Activated CD4-positive, alpha-beta T cell treated with anti-CD3 and anti-CD28 coated beads for 4 hours (primary cell): Measurements from ENCODE around the gene ACOXL.

Source experiments
- DNase-seq, 2 donors: peaks; one replicate each; pipeline ENCODE4 v3.0.0-alpha.2; 2020

ACOXL gene

GRCh38 chr2:111121028-111121827, 388.9 kb downstream of the ACOXL start:
- peak; percentile 35 to 49 for DNase-seq

GRCh38 chr2:111121828-111122630, 389.7 kb downstream of the ACOXL start:
- DNase-seq, result peak; percentile 69

GRCh38 chr2:111122631-111123421, 390.5 kb downstream of the ACOXL start:
- peak; percentile 21 to 28 for DNase-seq

DNA sequence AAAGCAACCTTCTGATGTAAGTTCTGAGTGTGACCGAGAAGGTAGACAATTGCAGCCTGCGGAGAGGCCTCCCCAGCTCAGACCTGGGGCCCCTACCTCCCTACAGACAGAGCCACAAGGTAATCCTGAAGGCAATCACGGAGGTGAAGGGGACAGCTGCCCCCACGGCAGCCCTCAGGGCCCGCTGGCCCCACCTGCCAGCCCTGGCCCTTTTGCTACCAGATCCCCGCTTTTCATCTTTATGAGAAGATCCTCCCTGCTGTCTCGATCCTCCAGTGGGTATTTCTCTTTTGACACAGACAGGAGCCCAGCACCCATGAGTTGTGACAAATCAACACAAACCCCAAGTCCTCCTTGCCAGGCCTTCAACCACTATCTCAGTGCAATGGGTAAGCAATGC, 391.4 kb downstream of the ACOXL start:
- DNase-seq, result no peak

DNA sequence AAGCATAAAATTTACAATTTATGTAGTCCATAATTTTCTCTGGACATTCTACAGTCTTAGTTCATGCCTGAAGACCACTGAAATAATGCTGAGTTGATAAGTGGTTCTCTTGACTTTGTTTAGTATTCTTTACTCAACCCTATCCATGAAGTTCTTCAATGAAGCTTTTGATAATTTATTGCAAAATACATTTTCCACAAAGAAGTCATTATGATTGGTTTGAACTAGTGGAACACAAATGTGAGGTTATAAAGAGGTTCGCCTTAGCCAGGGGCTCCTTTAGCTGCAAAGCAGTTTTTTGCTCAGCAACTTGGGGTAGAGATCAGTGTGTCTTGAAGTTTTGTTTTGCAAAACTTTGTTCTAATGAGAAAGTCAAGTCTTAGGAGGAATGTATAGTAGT, 394.2 kb downstream of the ACOXL start:
- DNase-seq, result no peak

GRCh38 chr2:111127351-111127750, 395.0 kb downstream of the ACOXL start:
- DNase-seq, result no peak

- no peak for DNase-seq
These were observed 395.7 kb downstream of the ACOXL start for GRCh38 chr2:111128096-111128495.

GRCh38 chr2:111133603-111134002, 401.2 kb downstream of the ACOXL start:
- DNase-seq, result no peak

- DNase-seq, result no peak
These were observed 401.7 kb downstream of the ACOXL start for GRCh38 chr2:111134055-111134454.

DNA sequence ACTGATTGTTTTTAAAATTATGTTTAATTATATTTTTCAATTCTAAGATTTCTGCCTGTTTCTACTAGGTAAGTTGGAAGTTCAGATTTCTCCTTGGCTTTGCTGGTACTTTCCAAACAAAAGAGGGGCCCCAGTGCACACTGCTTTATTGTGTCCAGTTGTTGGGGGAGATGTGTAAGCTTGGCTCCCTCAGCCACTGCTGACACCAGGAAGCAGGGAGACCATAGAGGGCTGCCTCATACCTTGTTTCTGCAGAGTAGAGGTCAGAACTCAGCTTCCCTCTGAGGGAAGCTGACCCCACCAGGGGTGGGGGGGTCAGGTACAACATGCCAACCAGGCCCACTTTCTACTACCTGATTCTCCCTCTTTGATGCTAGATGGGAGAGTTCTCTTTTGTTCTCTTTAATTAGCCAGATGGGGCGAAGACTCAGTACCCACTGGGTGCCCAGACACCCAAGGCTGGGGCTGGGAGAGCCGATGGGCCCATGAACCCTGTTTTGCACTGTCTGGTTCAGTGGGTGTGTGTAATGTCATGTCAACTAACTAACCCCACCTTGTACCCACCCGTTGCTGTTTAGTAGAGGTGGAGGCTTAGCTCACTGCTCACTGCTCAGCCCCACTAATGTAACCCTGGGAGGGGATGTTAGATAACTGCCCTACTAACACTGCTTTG, 403.0 kb downstream of the ACOXL start:
- DNase-seq, result no peak

- DNase-seq, result no peak
These were observed 403.5 kb downstream of the ACOXL start for GRCh38 chr2:111135910-111136297.

- DNase-seq, result no peak
These were observed 406.5 kb downstream of the ACOXL start for GRCh38 chr2:111138839-111139238.

DNA sequence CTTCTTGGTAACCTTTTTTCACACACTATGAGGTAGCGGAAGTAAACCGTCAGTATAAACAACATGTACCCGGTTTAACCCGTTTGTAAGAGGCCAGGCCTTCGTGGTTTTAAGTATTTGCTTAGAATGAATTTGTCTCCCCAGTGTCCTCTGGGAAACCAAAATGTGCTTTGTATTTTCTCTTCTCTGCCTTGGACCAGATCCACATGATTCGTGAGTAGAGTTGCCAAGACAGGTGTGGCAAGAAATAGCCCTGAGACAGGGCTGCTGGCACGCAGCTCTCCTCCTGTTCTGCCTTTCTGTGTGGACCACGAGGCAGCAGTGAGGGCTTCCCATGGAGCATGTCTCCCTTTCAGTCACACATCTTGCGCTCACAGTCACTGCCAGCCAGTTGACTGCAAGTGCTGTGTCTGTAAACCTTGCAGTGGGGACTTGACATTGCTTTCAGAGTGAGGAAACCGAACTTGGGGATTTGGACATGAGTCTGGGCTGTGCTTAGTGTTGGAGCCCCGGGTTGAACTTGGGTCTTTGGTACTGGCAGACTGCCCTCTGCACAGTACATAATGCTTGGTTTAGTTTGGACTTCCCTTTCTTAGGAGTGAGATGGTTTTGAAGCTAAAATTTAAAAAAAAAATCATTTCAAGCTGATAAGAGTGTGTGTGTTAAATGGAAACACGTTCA, 407.4 kb downstream of the ACOXL start:
- no peak for DNase-seq

- DNase-seq, result no peak
These were observed 408.4 kb downstream of the ACOXL start for GRCh38 chr2:111140815-111141214.

- DNase-seq, result no peak
These were observed 409.7 kb downstream of the ACOXL start for GRCh38 chr2:111142101-111142500.

DNA sequence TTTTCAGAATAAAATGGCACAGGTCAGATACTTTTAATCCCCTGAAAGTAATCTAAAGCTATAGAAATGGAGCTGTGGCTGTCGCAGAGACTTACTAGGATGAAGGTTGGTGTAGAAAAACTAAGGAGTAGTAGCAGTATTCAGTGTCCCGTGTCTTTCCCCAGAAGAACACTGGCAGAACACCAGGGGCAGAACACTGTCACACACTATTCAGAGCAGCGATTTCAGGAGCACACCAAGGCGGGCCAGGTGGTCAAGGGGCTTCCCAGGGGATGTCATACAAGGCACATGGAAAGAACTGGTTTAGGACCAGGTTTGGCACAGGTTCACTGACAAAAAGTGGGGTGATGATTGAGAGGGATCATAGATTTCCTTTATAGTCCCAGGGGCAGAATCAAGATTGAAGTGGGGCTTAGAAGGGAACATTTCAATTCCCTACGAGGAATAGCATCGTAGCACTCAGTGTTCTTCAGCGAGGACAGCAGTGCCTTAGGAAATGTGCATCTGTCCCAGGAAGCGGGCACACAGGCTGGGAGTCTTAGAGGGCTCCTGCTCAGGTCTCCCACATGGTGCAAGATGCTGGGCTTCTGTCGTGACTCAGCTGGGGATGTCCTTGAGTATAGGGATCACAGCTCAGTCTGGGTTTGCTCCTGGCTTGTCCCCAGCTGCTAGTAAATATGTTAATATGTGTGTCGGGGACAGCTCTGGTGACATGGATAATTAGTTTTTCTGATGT, 410.9 kb downstream of the ACOXL start:
- DNase-seq, result no peak

GRCh38 chr2:111143843-111144198, 411.4 kb downstream of the ACOXL start:
- no peak for DNase-seq

DNA sequence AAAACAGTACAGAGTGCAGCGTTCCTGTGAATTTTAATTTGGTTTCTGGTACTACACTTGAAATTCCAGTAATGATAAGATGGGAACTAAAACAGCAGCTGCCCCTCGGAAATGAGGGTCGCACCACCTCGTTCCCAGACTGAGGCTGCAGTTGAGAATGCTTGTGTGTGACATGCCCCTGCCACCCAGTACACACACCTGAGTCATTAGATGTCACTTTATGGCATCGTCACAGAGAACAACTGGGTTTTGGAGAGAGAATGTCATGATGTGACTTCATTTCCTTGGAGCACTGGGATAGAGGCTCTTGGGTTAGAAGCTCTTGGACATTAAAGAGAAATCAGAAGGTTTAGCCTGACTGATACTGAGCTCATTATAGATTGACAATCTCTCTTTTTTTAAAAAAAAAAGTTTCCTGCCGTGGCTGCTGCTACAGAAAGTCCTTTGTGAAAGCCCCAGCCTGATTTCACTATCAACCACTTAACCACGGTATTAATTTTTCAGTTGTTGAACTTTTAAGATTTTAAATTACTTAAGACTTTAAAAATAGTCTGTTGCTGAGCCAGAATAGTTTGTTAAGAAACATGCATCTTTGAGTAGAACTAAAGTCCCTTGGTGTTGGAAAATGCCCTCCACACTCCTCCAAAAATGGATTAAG, 412.9 kb downstream of the ACOXL start:
- no peak for DNase-seq

- DNase-seq, result no peak
These were observed 413.6 kb downstream of the ACOXL start for GRCh38 chr2:111145951-111146350.

DNA sequence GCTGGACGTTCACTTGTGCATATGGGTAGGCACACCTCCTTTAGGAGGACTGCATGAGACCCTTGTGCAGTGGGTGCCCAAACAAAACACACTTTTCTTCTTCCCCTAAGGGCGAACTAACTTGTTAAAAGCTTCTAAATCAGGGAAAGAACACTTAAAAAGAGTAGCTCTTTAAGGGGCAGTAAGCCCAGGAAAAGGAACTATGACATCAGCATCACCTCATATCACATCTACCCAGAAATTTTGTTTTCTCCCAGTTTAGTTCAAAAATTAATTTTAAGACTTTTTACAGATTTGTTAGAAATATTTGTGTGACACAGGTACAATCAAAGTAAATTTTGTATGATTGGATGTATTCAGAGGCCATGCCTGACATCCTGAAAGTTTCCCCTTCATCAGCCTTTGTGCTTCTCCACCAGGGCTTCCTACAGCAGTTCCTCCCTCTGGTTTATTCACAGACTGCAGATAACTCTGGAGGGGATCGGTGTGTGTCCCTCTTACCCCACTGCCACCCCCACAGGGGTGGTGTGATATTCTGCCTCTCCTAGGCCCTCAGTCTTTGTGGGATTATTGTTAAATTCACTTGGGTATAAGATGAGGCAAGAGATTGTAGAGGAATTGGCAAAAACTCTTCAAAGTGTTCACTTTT, 416.0 kb downstream of the ACOXL start:
- DNase-seq, result no peak
